Neuronal stem cell (in vitro differentiated cells): ENCODE results near the gene FYN.

Source experiments
- DNase-seq: peaks from one replicate; pipeline ENCODE4 v3.0.0-alpha.2; 2013; ENCODE audit warnings: low spot score
- H2AFZ ChIP-seq: one replicate; pipeline ENCODE4 v1.6.1; 2013; ENCODE audit warnings: mild to moderate bottlenecking, low read length, inconsistent platforms
- H2AK5ac ChIP-seq: 2 replicates; pipeline ENCODE4 v1.6.1; 2013; ENCODE audit warnings: low read depth, mild to moderate bottlenecking, inconsistent platforms, low read length, moderate library complexity, mixed read lengths
- H2BK120ac ChIP-seq: 2 replicates; pipeline ENCODE4 v1.6.1; 2013; ENCODE audit warnings: low read depth, mild to moderate bottlenecking, inconsistent platforms, low read length, moderate library complexity, mixed read lengths
- H2BK12ac ChIP-seq: one replicate; pipeline ENCODE4 v1.6.1; 2013; ENCODE audit warnings: low read length, inconsistent platforms
- H2BK15ac ChIP-seq: 2 replicates; pipeline ENCODE4 v1.6.1; 2013; ENCODE audit warnings: mild to moderate bottlenecking, low read length, inconsistent platforms, mixed read lengths
- H2BK5ac ChIP-seq: one replicate; pipeline ENCODE4 v1.6.1; 2013; ENCODE audit warnings: inconsistent platforms, mild to moderate bottlenecking, low read length, moderate library complexity
- H3K14ac ChIP-seq: one replicate; pipeline ENCODE4 v1.6.1; 2013; ENCODE audit warnings: low read length, inconsistent platforms
- H3K18ac ChIP-seq: 2 replicates; pipeline ENCODE4 v1.6.1; 2013; ENCODE audit warnings: low read length, inconsistent platforms
- H3K23ac ChIP-seq: 2 replicates; pipeline ENCODE4 v1.6.1; 2013; ENCODE audit warnings: low read depth, mild to moderate bottlenecking, mixed read lengths, low read length, inconsistent platforms; ENCODE audit not compliant: poor library complexity
- H3K27ac ChIP-seq: replicated peaks from 3 replicates; pipeline ENCODE4 v1.5.1; 2013; ENCODE audit warnings: low read length, inconsistent platforms
- H3K27me3 ChIP-seq, 3 experiments: 2 replicates each; pipeline ENCODE4 v1.6.1; 2013; ENCODE audit warnings: low read length in 3 of 3, mild to moderate bottlenecking in 2 of 3, inconsistent platforms in 1 of 3, low read depth in 1 of 3, mixed read lengths in 1 of 3, moderate library complexity in 1 of 3; ENCODE audit not compliant: control insufficient read depth in 3 of 3, insufficient read depth in 3 of 3
- H3K36me3 ChIP-seq, 2 donors: replicated peaks in 1 of 2; 2 replicates each; pipeline ENCODE4 v1.6.1; 2013; ENCODE audit warnings: low read length in 2 of 2; ENCODE audit not compliant: control insufficient read depth in 2 of 2, insufficient read depth in 2 of 2
- H3K4ac ChIP-seq: 2 replicates; pipeline ENCODE4 v1.6.1; 2013; ENCODE audit warnings: inconsistent platforms, mild to moderate bottlenecking, low read length, moderate library complexity
- H3K4me1 ChIP-seq, 2 donors: 1 replicate in 1 of 2; 2 replicates in 1 of 2; pipeline ENCODE4 v1.6.1; 2013; ENCODE audit warnings: low read length in 2 of 2, low read depth in 1 of 2; ENCODE audit not compliant: control insufficient read depth in 2 of 2, insufficient read depth in 1 of 2
- H3K4me2 ChIP-seq: one replicate; pipeline ENCODE4 v1.6.1; 2013; ENCODE audit warnings: mild to moderate bottlenecking, low read length, inconsistent platforms; ENCODE audit not compliant: insufficient read depth, poor library complexity, severe bottlenecking
- H3K4me3 ChIP-seq, 2 donors: 2 replicates each; pipeline ENCODE4 v1.5.1; 2013; ENCODE audit warnings: low read length in 2 of 2, mild to moderate bottlenecking in 2 of 2, inconsistent platforms in 1 of 2, moderate library complexity in 1 of 2
- H3K79me1 ChIP-seq: one replicate; pipeline ENCODE4 v1.6.1; 2013; ENCODE audit warnings: low read depth, mild to moderate bottlenecking, inconsistent platforms, low read length, moderate library complexity
- H3K9ac ChIP-seq: one replicate; pipeline ENCODE4 v1.6.1; 2013; ENCODE audit warnings: mild to moderate bottlenecking, low read depth, low read length, inconsistent platforms; ENCODE audit not compliant: poor library complexity
- H3K9me3 ChIP-seq, 2 donors: replicated peaks in 1 of 2; 2 replicates each; pipeline versions ENCODE3 to v1.6.1; 2013; ENCODE audit warnings: low read length in 2 of 2, mild to moderate bottlenecking in 2 of 2, inconsistent platforms in 1 of 2, low read depth in 1 of 2, mixed read lengths in 1 of 2, moderate library complexity in 1 of 2; ENCODE audit not compliant: control insufficient read depth in 2 of 2, insufficient read depth in 1 of 2
- H4K8ac ChIP-seq: one replicate; pipeline ENCODE4 v1.6.1; 2013; ENCODE audit warnings: low read depth, mild to moderate bottlenecking, inconsistent platforms, low read length, moderate library complexity
- H4K91ac ChIP-seq: one replicate; pipeline ENCODE4 v1.6.1; 2013; ENCODE audit warnings: low read length, low read depth, mild to moderate bottlenecking, inconsistent platforms; ENCODE audit not compliant: poor library complexity
- WGBS, 2 donors: extraction: QIAGEN DNeasy Blood & Tissue Kit; methylation state at CpG; one replicate each; pipeline ENCODE4 v1.1.7; 2013; ENCODE audit warnings: missing lambda C conversion rate in 2 of 2, mixed read lengths in 1 of 2; ENCODE audit not compliant: insufficient read length in 2 of 2, insufficient replicate concordance in 1 of 2; ENCODE audit errors: extremely low coverage in 2 of 2; 5-methylcytosine and 5-hydroxymethylcytosine counted together

FYN gene

DNA sequence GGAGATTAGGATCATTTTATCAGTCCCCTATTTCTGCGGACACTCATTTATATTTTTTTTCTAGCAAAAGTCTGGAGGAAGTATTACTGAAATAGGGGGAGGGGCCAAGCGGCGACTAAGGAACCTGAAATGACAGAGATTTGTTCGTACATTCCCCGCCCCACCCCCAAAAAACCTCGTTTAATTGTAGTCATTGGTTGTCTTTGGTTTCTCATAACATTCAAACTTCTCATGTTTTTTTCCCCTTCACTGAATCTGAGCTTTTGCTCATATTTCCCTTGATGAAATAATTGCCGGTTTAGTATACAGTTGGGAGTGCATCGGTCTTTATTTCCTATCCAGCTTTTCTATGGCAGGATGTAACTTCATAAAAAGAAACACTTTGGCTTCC is 768 bp upstream of the FYN start:
- Histone ChIP-seq H4K91ac (no peak overlapping the region), H3K4me3 (peak overlapping the region; percentile 84 to 89), H3K9me3 (peaks cover 0 to 8% of the 10 kb centered on the region in 2 donors), H2BK15ac (no peak overlapping the region), H2AK5ac (no peak overlapping the region), H4K8ac (no peak overlapping the region), H3K18ac (no peak overlapping the region), H3K4ac (no peak overlapping the region), H2BK5ac (no peak overlapping the region), H3K4me1 (peaks cover 8 to 12% of the 10 kb centered on the region in 2 donors), H3K14ac (no peak overlapping the region), H3K23ac (no peak overlapping the region), H2BK120ac (no peak overlapping the region), H3K27me3 (no peaks in the 10 kb centered on the region), H3K79me1 (no peaks in the 10 kb centered on the region), H3K9ac (no peak overlapping the region), H3K36me3 (peaks cover 0 to 17% of the 10 kb centered on the region in 2 donors), H3K4me2 (peak overlapping the region; percentile 92), H3K27ac (peak overlapping the region; percentile 87), H2BK12ac (no peak overlapping the region), H2AFZ (peak overlapping the region; percentile 81)
- no CpG with 5 or more reads among the region's 8 CpGs for WGBS, 2 donors
- DNase-seq: no peak

DNA sequence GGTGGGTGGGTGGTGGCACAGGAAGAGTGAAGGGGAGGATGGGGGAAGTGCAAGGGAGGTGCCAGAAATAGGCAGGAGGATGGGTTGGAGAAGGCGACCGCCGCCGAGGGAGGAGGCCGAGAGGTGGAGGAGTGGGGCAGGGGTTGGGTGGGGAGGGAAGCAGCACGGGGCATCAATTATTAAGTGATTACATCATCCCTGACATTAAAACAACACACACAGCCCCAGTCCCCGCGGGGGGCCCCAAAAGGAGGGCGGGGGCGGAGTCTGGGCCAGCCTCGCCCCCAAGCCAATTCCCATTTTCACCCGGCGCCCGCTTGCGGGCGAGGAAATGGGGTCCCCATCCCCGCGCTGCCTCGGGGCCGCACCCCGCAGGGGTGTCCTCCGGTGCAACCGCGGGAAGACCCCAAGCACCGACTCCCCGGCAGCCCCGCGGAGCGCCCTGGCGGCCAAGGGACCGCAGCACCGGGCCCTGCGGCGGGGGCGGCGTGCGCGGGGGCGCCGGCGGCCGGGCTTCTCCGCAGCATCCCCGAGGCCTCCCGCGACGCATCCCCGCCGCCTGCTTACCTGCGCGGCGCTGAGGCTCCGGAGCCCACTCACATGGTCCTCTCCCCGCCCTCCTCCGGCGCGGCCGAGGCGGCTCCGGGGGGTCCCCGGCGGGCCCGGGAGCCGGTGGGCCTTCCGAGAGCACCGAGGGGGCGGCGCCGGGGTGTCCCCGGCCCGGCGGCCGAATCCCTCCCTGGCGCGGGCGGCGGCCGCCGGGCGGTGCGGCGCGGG is 663 bp downstream of the FYN start:
- peak overlapping the region; percentile 48 for H2AFZ ChIP-seq

DNA sequence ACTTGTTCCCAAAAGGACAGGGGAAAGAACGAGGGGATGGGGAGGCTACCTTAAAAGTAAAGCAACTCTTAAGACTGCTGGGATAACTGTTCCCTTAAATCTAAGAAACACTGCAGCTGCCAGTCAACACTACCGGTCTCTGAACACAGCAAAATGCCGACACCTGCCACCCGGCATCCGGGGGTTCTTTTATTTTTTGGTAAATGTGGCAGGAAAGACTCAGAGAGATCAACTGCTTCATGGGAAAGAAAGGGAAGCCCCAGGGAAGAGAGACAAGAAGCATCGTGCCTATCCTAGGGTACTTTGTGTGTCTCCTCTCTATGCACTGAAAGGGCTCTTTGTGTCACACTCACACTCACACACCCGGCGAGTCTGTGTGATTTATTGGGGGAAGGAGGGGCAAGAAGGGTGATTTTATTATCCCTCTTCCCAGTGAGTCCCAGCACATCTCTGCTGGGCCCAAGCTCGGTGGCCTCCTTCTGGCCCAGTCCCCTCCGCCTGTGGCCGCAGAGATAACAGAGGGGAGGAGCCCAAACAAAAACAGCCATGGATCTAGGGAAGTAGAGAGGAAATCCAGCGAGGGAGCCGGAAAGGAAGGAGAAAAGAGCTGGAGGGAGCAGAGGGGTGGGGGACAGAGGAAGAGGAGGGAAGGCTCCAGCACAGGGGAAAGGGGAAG is 1.4 kb downstream of the FYN start:
- peak overlapping the region; percentile 94 for H3K27ac ChIP-seq
- H3K9ac ChIP-seq: peak overlapping the region; percentile 71
- WGBS, 2 donors: no CpG with 5 or more reads among the region's 13 CpGs
- peaks cover 13 to 15% of the 10 kb centered on the region in 2 donors for H3K4me1 ChIP-seq
- peaks cover 0 to 37% of the 10 kb centered on the region in 2 donors for H3K36me3 ChIP-seq
- peaks cover 0 to 8% of the 10 kb centered on the region in 2 donors for H3K9me3 ChIP-seq
- H2BK15ac ChIP-seq: peak overlapping the region; percentile 79
- H3K27me3 ChIP-seq: no peaks in the 10 kb centered on the region
- no peak overlapping the region for H3K23ac ChIP-seq
- H2AK5ac ChIP-seq: no peak overlapping the region
- peak overlapping the region; percentile 90 for H3K18ac ChIP-seq
- H3K4me3 ChIP-seq: peak overlapping the region; percentile 89 to 98
- no peak overlapping the region for H2BK12ac ChIP-seq
- H4K91ac ChIP-seq: no peak overlapping the region
- H3K14ac ChIP-seq: no peak overlapping the region
- no peak overlapping the region for H4K8ac ChIP-seq
- peak overlapping the region; percentile 96 for H2BK5ac ChIP-seq
- H3K4ac ChIP-seq: no peak overlapping the region
- H3K4me2 ChIP-seq: peak overlapping the region; percentile 81
- H2AFZ ChIP-seq: peak overlapping the region; percentile 7
- peaks cover 3% of the 10 kb centered on the region for H3K79me1 ChIP-seq
- H2BK120ac ChIP-seq: no peak overlapping the region
- DNase-seq: peak; percentile 30

More for the DNA sequence above, 663 bp downstream of the FYN start:
- H2BK5ac ChIP-seq: peak overlapping the region; percentile 96
- no CpG with 5 or more reads among the region's 83 CpGs for WGBS, 2 donors
- peaks cover 12% of the 10 kb centered on the region in 2 donors for H3K4me1 ChIP-seq
- H3K4me2 ChIP-seq: peak overlapping the region; percentile 81
- no peak overlapping the region for H2BK12ac ChIP-seq
- peaks cover 3% of the 10 kb centered on the region for H3K79me1 ChIP-seq
- H3K36me3 ChIP-seq: peaks cover 0 to 31% of the 10 kb centered on the region in 2 donors
- no peak overlapping the region for H3K4ac ChIP-seq
- no peak overlapping the region for H2BK120ac ChIP-seq
- no peak overlapping the region for H4K91ac ChIP-seq
- peak overlapping the region; percentile 60 for H3K14ac ChIP-seq
- H3K27me3 ChIP-seq: no peaks in the 10 kb centered on the region
- no peak overlapping the region for H4K8ac ChIP-seq
- no peak overlapping the region for H2AK5ac ChIP-seq
- H3K23ac ChIP-seq: no peak overlapping the region
- peaks cover 0 to 8% of the 10 kb centered on the region in 2 donors for H3K9me3 ChIP-seq
- H3K4me3 ChIP-seq: peak overlapping the region; percentile 89 to 98
- H3K18ac ChIP-seq: peak overlapping the region; percentile 97
- peak overlapping the region; percentile 71 for H3K9ac ChIP-seq
- peak overlapping the region; percentile 79 for H2BK15ac ChIP-seq
- DNase-seq: peak; percentile 49
- peak overlapping the region; percentile 94 for H3K27ac ChIP-seq

DNA sequence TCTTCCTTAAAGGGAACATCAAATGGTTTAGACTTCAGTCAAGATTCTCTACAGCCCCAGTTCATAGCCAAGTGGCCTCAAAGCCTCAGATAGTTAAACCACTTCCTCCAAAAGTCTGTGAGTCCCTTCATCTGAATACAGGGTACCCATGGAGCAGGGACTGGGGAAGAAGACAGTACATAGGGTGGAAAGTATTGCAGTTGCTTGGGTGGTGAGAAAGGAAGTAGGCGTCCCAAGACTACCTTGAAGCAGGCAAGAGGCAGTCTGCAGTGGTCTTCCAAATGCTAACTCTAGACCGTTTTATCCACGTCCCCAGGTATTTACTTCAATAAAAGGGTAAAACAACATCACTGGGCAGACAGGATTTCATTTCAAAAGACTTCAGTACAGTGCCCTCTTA is 2.0 kb downstream of the FYN start:
- no peak overlapping the region for H4K91ac ChIP-seq
- peaks cover 0 to 8% of the 10 kb centered on the region in 2 donors for H3K9me3 ChIP-seq
- H3K18ac ChIP-seq: no peak overlapping the region
- H4K8ac ChIP-seq: no peak overlapping the region
- H3K27ac ChIP-seq: no peak overlapping the region
- H3K4me2 ChIP-seq: peak overlapping the region; percentile 81
- no peak overlapping the region for H2AK5ac ChIP-seq
- DNase-seq: no peak
- H2AFZ ChIP-seq: no peak overlapping the region
- peaks cover 0 to 39% of the 10 kb centered on the region in 2 donors for H3K36me3 ChIP-seq
- no peak overlapping the region for H2BK120ac ChIP-seq
- WGBS, 2 donors: no CpG with 5 or more reads among the region's 3 CpGs
- H3K23ac ChIP-seq: no peak overlapping the region
- no peak overlapping the region for H2BK15ac ChIP-seq
- H2BK12ac ChIP-seq: no peak overlapping the region
- no peaks in the 10 kb centered on the region for H3K27me3 ChIP-seq
- H3K79me1 ChIP-seq: peaks cover 3% of the 10 kb centered on the region
- no peak overlapping the region for H3K14ac ChIP-seq
- H3K4me3 ChIP-seq: peak overlapping the region; percentile 89 to 98
- H3K9ac ChIP-seq: peak overlapping the region; percentile 55
- no peak overlapping the region for H3K4ac ChIP-seq
- no peak overlapping the region for H2BK5ac ChIP-seq
- H3K4me1 ChIP-seq: peaks cover 17 to 19% of the 10 kb centered on the region in 2 donors
